ENCODE results near the gene EREG. TPM values are rescaled to one million over a fixed set of nuclear protein-coding genes. Genes with fewer than 3 reads are reported as not detected.

The EREG gene
- polyA plus RNA-seq, 1 experiment, result 0.40 TPM

DNA sequence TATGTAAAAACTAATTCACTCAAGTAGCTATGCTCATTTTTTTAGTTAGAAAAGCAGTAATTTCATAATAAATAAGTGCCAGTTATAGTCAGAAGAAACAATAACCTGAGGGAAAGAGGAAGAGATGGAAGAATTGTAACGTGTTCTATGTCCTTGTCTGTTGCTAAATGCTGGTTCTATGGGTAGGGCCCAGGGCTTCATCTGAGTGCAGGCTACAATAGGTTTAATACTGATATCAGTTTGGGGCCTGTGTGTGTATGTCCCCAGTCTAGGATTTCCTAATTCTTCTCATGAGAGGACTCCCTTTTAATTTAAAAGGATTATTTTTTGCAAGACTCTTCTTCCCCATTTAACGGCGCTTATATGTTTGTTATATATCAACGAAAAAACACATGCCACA, 3.3 kb upstream of the EREG start:
- Histone ChIP-seq H3K36me3 (ENCODE audit: control insufficient read depth, insufficient read depth, low read length) (no peaks in the 10 kb centered on the region), H3K27me3 (ENCODE audit: control insufficient read depth, insufficient read depth, low read length) (peaks cover 3% of the 10 kb centered on the region; the same call in 1 of the 2 replicates), H3K4me3 (ENCODE audit: low read depth, low read length) (no peak overlapping the region)
- ChIA-PET POLR2A (no interaction called here), CTCF (interaction anchor here (0.6 to 1.8 kb wide), 4 partner anchors 9 to 314 kb away, joined by 3 to 6 read pairs (median 5); no protein-coding TSS in a partner anchor)
- no peak for DNase-seq (ENCODE audit: low read depth)
- TF ChIP-seq, protein P1, sequence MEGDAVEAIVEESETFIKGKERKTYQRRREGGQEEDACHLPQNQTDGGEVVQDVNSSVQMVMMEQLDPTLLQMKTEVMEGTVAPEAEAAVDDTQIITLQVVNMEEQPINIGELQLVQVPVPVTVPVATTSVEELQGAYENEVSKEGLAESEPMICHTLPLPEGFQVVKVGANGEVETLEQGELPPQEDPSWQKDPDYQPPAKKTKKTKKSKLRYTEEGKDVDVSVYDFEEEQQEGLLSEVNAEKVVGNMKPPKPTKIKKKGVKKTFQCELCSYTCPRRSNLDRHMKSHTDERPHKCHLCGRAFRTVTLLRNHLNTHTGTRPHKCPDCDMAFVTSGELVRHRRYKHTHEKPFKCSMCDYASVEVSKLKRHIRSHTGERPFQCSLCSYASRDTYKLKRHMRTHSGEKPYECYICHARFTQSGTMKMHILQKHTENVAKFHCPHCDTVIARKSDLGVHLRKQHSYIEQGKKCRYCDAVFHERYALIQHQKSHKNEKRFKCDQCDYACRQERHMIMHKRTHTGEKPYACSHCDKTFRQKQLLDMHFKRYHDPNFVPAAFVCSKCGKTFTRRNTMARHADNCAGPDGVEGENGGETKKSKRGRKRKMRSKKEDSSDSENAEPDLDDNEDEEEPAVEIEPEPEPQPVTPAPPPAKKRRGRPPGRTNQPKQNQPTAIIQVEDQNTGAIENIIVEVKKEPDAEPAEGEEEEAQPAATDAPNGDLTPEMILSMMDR (IDR thresholded peaks at IDR 0.05; ENCODE audit: insufficient read depth, low read depth, low read length), result no peak

GRCh38 chr4:74362347-74362746, 2.6 kb upstream of the EREG start:
- peaks cover 3% of the 10 kb centered on the region; the same call in 1 of the 2 replicates for H3K27me3 ChIP-seq (ENCODE audit: control insufficient read depth, insufficient read depth, low read length)
- TF ChIP-seq, protein P1 (IDR thresholded peaks at IDR 0.05; ENCODE audit: insufficient read depth, low read depth, low read length), result no peak
- no peak overlapping the region for H3K4me3 ChIP-seq (ENCODE audit: low read depth, low read length)
- no peaks in the 10 kb centered on the region for H3K36me3 ChIP-seq (ENCODE audit: control insufficient read depth, insufficient read depth, low read length)
- ChIA-PET POLR2A (no interaction called here), CTCF (interaction anchor here (1.7 kb wide), 1 partner anchor 9 kb away, joined by 6 read pairs; no protein-coding TSS in a partner anchor)
- peak; percentile 26 for DNase-seq (ENCODE audit: low read depth)

DNA sequence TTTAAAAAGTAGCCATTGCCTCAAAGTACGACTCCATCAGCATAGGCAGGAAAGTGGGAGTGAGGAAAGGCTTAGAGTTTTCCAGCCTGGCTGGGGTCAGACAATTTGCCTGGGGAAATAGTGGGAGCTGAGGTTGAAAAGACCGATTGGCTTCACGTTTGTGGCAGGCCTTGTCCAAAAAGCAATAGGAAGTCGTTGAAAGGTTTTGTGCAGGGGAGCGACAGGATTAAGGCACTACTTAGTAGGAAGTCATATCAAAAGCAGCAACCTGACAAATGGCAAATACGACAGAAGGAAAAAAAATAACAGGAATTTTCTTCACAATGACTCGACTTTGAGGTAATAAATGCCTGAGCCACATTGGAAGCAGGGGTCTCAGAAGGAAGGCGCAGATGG, 691 bp upstream of the EREG start:
- TF ChIP-seq, protein P1 (IDR thresholded peaks at IDR 0.05; ENCODE audit: insufficient read depth, low read depth, low read length), result no peak
- DNase-seq (ENCODE audit: low read depth), result no peak
- ChIA-PET POLR2A (no interaction called here), CTCF (interaction anchor here (0.6 to 3.3 kb wide), 3 partner anchors 13 to 311 kb away, joined by 3 to 10 read pairs (median 8); no protein-coding TSS in a partner anchor)
- H3K27me3 ChIP-seq (ENCODE audit: control insufficient read depth, insufficient read depth, low read length), result peaks cover 3% of the 10 kb centered on the region; the same call in 1 of the 2 replicates
- H3K36me3 ChIP-seq (ENCODE audit: control insufficient read depth, insufficient read depth, low read length), result no peaks in the 10 kb centered on the region
- no peak overlapping the region for H3K4me3 ChIP-seq (ENCODE audit: low read depth, low read length)

GRCh38 chr4:74365761-74366160, 816 bp downstream of the EREG start:
- H3K27me3 ChIP-seq (ENCODE audit: control insufficient read depth, insufficient read depth, low read length), result peaks cover 3% of the 10 kb centered on the region; the same call in 1 of the 2 replicates
- TF ChIP-seq, protein P1 (IDR thresholded peaks at IDR 0.05; ENCODE audit: insufficient read depth, low read depth, low read length), result no peak
- no peaks in the 10 kb centered on the region for H3K36me3 ChIP-seq (ENCODE audit: control insufficient read depth, insufficient read depth, low read length)
- peak overlapping the region; percentile 44 for H3K4me3 ChIP-seq (ENCODE audit: low read depth, low read length)
- DNase-seq (ENCODE audit: low read depth), result no peak
- POLR2A ChIA-PET, result no interaction called here
- CTCF ChIA-PET, result interaction anchor here (0.6 to 3.3 kb wide), 3 partner anchors 12 to 595 kb away, joined by 3 to 10 read pairs (median 8); no protein-coding TSS in a partner anchor

- no peaks in the 10 kb centered on the region for H3K36me3 ChIP-seq (ENCODE audit: control insufficient read depth, insufficient read depth, low read length)
- H3K4me3 ChIP-seq (ENCODE audit: low read depth, low read length), result 0 out of 2 replicates have a peak overlapping the region, but pooled peaks have one; percentile 4
- H3K27me3 ChIP-seq (ENCODE audit: control insufficient read depth, insufficient read depth, low read length), result peaks cover 3% of the 10 kb centered on the region; the same call in 1 of the 2 replicates
- ChIA-PET CTCF (interaction anchor here (3.3 kb wide), 1 partner anchor 309 kb away, joined by 10 read pairs; no protein-coding TSS in a partner anchor), POLR2A (no interaction called here)
- TF ChIP-seq, protein P1 (IDR thresholded peaks at IDR 0.05; ENCODE audit: insufficient read depth, low read depth, low read length), result no peak
- DNase-seq (ENCODE audit: low read depth), result no peak
These were observed 1.5 kb downstream of the EREG start for GRCh38 chr4:74366367-74366911.
